HTR-8/SVneo (cell line): ENCODE results near the gene IQSEC1.

ENCODE experiments used
- DNase-seq: peaks from one replicate; pipeline ENCODE4 v3.0.0; 2011; ENCODE audit warnings: low spot score, mixed read lengths; ENCODE audit not compliant: insufficient read length
- FAIRE-seq: peaks from 2 replicates; lab custom pipeline; 2011; peaks lifted over from hg19 to GRCh38; lab: Jason Lieb, UNC

IQSEC1 gene

GRCh38 chr3:13087320-13087990 lies 14.2 kb upstream of the IQSEC1 start:
- DNase-seq, result no peak
- FAIRE-seq, result no peak

GRCh38 chr3:13086531-13086981 lies 13.3 kb upstream of the IQSEC1 start:
- DNase-seq (no peak), FAIRE-seq (no peak)

DNA sequence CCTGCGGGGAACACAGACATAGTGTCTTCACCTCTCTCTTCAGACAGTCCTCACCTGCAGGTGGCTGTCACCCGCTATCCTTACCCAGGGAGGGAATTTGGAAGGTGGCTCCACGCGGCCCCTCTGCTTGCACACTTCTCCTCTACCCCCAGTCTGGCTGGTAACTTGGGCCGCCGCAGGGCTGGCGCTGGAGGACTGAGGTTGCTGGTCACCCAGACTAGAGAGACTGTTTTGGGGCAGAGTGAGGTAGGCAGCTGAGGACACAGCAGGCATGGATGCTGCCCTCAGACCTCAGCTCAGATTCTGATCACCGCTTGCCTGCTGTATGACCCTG lies 12.6 kb upstream of the IQSEC1 start:
- FAIRE-seq (no peak), DNase-seq (no peak)

DNA sequence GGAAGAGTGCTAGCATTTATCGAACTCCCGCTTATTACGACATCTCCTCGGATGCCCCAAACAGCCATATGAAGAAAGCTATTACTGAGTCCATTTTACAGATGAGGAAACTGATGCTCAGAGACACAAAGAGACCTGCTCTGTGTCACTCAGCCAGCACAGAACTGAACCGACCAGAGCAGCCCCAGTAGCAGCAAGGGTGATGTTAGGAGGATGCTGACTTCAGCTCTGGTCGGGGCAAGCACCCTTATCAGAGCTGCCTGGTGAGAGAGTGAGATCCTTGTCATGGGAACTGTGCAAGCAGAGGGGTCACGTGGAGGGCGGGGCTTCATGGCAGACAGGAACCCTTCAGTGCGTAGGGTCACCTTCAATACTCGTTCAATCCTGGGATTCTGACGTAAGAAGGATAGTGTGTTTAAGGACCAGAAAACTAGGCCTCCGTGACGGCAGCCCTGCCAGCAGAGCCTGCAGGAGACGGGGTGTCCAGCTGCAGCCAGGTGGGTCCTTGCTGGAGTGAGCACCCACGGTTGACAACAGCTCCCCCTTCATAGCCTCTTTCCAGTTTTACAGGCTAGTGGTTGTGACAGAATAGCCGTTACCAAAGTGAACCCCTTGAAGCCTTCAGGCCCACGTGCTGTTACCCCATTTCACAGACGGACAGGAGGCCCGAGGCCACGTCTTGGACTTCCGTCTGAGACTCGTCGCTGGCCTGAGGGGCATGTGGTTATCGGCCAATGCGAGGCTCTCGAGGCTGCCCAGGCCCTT lies 12.0 kb upstream of the IQSEC1 start:
- no peak for FAIRE-seq
- DNase-seq, result no peak

DNA sequence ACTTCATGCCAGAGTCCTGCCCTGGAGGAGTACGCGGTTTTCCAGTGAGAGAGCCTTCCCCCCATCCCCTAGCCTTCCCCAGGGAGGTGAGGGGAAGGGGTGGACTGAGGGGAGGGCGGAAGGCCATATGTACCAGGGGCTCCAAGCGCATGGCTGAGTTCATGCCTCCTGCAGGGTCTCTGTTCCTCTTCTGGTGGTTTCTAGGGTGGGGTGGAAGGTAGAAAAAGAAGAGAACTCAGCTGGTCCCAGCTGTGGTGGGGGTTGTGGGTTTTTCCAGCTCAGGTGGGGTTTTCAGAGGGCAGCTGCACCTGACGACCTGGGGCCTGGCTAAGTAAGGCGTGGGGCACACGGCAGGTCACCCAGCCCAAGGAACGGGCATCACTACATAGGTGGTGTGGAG lies 10.7 kb upstream of the IQSEC1 start:
- DNase-seq, result no peak
- no peak for FAIRE-seq

- no peak for DNase-seq
- FAIRE-seq, result no peak
These were observed 10.0 kb upstream of the IQSEC1 start for GRCh38 chr3:13083254-13083653.

- no peak for FAIRE-seq
These were observed 9.4 kb upstream of the IQSEC1 start for GRCh38 chr3:13082677-13083076.

DNA sequence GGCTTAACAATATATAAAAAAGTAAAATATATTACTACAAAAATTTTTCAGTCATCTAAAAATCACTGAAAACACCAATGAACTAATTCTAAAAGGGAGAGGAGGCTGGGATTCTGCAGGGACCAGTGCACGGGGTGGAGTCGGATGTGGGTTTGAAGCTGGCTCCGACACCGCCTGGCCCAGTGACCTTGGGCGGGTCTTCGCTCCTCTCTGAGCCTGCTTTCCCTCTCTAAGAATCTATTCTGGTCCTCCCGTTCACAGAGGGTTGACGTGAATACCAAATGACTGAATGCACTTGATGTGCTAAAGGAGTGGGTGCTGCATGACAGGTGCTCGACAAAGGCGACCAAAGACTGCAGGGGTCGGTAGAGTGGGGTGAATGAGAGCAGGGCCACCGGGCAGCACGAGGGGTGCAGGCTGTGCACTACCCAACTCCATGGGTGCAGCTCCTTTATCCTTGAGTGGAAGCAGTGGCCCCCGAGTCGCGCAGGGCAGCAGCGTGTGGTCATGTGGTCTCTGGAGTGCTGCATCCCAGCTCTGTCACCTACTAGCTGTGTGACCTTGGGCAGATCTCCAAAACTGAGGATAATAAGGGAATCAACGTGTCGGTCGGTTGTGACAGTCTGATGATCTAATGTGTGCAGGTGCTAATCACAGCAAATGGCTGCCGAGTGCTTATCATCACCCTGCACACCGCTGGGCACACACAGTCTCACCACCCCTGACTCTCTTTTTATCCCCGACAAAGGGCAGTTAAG lies 8.6 kb upstream of the IQSEC1 start:
- DNase-seq (no peak), FAIRE-seq (no peak)

More at GRCh38 chr3:13082677-13083076, 9.4 kb upstream of the IQSEC1 start:
- no peak for DNase-seq

GRCh38 chr3:13080591-13080990 lies 7.4 kb upstream of the IQSEC1 start:
- FAIRE-seq (no peak), DNase-seq (no peak)

DNA sequence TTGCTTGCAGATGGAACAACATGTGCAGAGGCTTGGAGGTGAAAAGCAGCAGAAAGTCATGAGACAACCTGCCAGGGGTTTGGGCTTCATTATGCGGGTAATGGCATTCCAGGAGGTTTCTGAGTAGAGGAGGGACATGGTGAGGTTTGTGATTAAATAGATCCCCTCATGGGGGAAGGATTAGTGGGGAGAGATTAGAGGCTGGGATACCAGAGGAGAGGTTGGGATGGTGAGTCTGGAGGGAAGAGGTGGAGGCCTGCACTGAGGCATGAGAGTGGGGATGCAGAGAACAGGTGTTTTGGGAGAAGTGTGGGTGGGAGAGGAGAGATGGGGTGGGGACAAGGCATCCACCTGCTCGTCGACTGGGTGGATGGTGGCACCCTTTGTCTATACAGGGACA lies 6.8 kb upstream of the IQSEC1 start:
- DNase-seq (no peak), FAIRE-seq (no peak)

GRCh38 chr3:13079510-13079909 lies 6.3 kb upstream of the IQSEC1 start:
- DNase-seq, result no peak
- FAIRE-seq, result no peak

DNA sequence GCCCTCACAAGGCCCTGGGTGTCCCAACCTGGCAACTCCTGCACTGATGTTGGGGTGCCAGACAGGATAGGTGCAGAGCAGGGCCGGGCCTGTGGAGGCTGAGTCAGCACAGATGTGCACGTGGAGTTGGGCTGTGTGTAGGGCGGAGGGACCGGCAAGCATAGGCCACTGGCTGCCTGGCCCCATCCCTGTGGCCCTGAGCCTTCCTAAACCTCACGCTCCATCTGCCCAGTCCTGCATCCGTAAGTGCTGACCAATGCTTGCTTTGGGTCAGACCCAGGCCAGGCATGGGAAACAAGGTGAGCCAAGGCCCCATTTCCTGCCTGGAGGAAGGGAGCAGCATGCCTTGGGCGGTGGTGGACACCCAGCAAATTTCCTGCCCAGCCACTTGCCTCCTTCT lies 5.8 kb upstream of the IQSEC1 start:
- DNase-seq (no peak), FAIRE-seq (no peak)

DNA sequence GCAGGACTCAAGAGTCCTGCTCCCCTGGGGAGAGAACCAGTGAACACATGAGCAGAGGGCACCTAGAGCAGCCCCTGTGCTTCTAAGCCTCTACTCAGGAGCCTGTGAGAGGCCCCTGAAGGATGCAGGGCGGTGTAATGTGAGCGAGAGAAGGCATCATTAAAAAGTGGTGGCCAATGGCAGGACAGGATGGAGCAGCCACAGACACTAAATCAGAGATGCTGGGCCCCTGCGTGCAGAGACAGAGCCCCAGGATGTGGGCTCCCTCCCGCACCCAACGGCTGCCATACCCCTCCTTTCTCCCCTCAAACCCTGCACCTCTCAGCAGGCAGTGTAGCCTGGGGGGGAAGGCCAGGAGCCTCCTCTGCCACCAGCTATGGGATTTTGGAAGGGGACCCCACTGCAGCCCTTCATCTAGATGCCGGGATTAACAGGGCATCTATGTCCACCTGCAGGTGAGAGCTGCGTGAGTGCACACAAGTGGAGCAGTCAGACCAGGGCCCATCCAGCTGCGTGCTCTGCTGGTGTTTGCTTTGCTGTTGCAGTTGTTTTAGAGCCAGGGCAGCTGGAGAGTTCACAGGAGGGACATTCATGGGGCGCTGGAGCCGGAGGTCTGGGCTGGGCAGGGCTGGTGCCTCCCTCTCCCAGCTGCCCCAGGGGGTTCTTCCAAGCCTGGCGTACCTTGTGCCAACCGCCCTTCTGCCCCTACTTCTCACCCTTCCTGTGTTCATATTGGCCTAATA lies 5.1 kb upstream of the IQSEC1 start:
- no peak for FAIRE-seq
- no peak for DNase-seq

GRCh38 chr3:13077431-13078162 lies 4.4 kb upstream of the IQSEC1 start:
- no peak for FAIRE-seq
- DNase-seq, result no peak

GRCh38 chr3:13075986-13076654 lies 2.9 kb upstream of the IQSEC1 start:
- FAIRE-seq, result no peak
- DNase-seq, result no peak

- DNase-seq, result no peak
- no peak for FAIRE-seq
These were observed 2.1 kb upstream of the IQSEC1 start for GRCh38 chr3:13075318-13075717.

DNA sequence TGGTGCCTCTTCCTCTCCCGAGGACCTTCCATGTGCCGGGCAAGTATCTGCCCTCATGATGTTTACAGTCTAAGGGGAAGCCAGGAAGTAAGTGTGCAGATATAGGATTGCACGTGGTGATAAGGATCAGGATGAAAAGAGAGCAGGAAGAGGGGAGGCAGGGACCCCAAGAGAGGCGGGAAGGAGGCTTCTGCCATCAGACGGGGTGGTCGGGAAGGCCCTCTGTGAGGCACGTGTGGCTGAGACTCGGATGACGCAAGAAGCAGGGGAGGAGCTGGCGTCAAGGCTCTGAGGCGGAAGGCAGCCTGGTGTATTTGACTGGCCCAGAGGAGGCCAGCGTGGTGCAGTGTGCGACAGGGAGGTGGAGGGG lies 762 bp upstream of the IQSEC1 start:
- FAIRE-seq, result no peak
- DNase-seq, result no peak

DNA sequence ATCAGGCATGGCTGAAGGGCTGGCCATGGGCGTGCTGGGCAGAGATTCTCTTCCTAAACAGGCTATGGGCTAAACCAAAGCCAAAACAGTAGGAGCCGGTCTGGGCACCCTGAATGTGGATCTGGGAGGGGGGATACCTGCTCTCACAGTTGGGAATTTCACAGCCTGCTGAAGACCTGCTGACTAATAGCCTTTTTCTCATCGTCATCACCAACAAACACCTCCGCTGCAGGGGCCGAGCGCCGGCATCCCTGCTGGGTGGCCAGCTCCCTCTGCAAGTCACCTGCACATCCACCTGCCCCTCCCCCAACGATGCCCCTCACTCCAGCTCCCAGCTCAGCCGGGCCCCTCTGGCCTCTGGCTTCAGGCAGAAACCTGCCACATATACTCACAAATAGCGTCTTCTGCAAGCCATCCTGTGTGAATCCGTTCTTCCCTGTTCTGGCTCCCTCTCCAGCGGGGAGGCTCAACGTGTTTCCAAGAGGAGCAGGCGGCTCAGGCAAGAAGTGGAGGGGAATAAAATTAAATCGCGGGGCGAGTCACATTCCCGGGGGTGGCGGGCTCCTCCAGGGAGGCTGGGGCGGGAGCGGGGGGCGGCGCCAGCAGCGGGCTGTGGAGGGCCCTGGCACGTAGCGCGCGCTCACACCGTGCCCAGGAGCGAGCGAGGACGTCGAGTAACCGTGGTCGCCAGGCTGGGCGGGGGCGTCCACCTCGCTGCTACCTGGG lies 466 bp downstream of the IQSEC1 start:
- FAIRE-seq (no peak), DNase-seq (no peak)

GRCh38 chr3:13072239-13072599 lies 1.0 kb downstream of the IQSEC1 start:
- no peak for FAIRE-seq
- DNase-seq, result no peak
